ENCODE measurements around the gene TPI1.
A peak's percentile ranks its signal among the peaks of the same experiment; 100 is the strongest.
"Not testable (repeated sequence)": the region's sequence is repeated elsewhere in the genome, so short reads cannot be mapped to it uniquely, and the experiment has no call there.

Gene TPI1

DNA sequence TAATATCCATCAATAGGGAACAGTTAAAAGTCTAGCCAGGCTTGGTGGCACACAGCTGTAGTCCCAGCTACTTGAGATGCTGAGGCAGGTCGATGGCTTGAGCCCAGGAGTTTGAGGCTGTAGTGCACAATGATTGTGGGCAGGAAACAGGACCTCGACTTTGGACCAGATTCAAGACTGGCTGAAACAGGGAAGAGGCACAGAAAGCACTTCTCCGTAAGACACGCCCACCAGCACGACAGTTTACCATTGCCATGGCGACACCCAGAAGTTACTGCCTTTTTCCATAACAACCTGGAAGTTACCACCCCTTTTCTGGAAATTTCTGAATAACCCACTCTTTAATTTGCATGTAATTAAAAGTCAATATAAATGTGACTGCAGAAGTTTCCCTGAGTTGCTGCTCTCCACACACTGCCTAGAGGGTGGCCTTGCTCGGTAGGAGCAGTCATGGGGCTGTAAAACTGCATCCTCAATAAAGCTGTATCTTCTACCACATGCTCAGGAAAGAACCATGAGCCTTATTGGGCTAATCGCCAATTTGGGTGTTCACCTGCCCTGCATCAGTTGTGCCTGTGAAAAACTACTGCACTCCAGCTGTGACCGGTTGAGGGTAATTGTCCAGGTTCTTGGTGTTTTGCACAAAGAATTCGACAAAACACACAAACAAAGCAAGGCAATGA, 32.6 kb downstream of the TPI1 start:
- CTCF ChIA-PET, result interaction anchor here (1.0 to 2.2 kb wide), 6 partner anchors 9 to 65 kb away, joined by 3 to 10 read pairs (median 6); partner anchors contain the start of genes SPSB2 and TPI1
- TF ChIP-seq, protein P1, sequence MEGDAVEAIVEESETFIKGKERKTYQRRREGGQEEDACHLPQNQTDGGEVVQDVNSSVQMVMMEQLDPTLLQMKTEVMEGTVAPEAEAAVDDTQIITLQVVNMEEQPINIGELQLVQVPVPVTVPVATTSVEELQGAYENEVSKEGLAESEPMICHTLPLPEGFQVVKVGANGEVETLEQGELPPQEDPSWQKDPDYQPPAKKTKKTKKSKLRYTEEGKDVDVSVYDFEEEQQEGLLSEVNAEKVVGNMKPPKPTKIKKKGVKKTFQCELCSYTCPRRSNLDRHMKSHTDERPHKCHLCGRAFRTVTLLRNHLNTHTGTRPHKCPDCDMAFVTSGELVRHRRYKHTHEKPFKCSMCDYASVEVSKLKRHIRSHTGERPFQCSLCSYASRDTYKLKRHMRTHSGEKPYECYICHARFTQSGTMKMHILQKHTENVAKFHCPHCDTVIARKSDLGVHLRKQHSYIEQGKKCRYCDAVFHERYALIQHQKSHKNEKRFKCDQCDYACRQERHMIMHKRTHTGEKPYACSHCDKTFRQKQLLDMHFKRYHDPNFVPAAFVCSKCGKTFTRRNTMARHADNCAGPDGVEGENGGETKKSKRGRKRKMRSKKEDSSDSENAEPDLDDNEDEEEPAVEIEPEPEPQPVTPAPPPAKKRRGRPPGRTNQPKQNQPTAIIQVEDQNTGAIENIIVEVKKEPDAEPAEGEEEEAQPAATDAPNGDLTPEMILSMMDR (IDR thresholded peaks at IDR 0.05; ENCODE audit: control extremely low read depth, extremely low read depth, low read depth, missing control alignments), result no peak
- DNase-seq (ENCODE audit: extremely low spot score), result no peak
- POLR2A ChIA-PET, result no interaction called here

DNA sequence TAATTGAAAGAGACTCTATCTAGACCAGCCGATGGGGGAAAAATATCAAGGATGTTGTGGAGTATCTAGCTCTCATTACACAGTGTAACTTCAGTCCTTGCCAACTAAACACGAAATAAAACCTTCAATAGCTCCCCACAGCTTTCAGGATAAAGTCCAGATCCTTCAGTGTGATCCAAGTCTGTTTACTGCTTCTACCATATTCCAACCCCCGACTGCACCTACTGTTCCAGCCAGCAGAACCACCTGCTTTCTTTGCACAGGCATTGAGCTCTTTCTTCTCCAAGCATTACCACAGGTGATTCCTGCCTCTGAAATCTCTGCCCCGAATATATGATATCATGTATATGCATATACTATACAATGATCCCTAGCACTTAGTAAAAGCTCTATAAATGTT, 35.1 kb downstream of the TPI1 start:
- POLR2A ChIA-PET, result interaction anchor here (0.7 to 1.3 kb wide), 3 partner anchors 11 to 35 kb away, joined by 3 to 4 read pairs (median 3); partner anchors contain the start of genes SPSB2 and TPI1
- TF ChIP-seq, protein P1 (IDR thresholded peaks at IDR 0.05; ENCODE audit: control extremely low read depth, extremely low read depth, low read depth, missing control alignments), result no peak
- CTCF ChIA-PET, result interaction anchor here (1.0 to 4.9 kb wide), 7 partner anchors 9 to 206 kb away, joined by 3 to 27 read pairs (median 6); partner anchors contain the start of genes MLF2 and SPSB2
- DNase-seq (ENCODE audit: extremely low spot score), result no peak

- no peak for DNase-seq (ENCODE audit: extremely low spot score)
- ChIA-PET CTCF (interaction anchor here (0.7 to 4.9 kb wide), 5 partner anchors 12 to 68 kb away, joined by 3 to 27 read pairs (median 3); partner anchors contain the start of gene SPSB2), POLR2A (no interaction called here)
- TF ChIP-seq, protein P1 (IDR thresholded peaks at IDR 0.05; ENCODE audit: control extremely low read depth, extremely low read depth, low read depth, missing control alignments), result no peak
Observed at GRCh38 chr12:6903722-6904121, 36.4 kb downstream of the TPI1 start.

GRCh38 chr12:6904280-6905276, 37.2 kb downstream of the TPI1 start, which contains the start of gene LRRC23:
LRRC23 (plus strand) TSS chr12:6904822; CDS start chr12:6905634, 812 bp downstream.
- peak; percentile 95 for DNase-seq (ENCODE audit: extremely low spot score)
- ChIA-PET CTCF (interaction anchor here (0.7 to 5.0 kb wide), 11 partner anchors 13 to 237 kb away, joined by 3 to 35 read pairs (median 5); partner anchors contain the start of genes MLF2 and SPSB2), POLR2A (interaction anchor here (0.6 to 2.3 kb wide), 3 partner anchors 13 to 37 kb away, joined by 3 to 9 read pairs (median 4); partner anchors contain the start of genes SPSB2 and TPI1)
- TF ChIP-seq, protein P1 (IDR thresholded peaks at IDR 0.05; ENCODE audit: control extremely low read depth, extremely low read depth, low read depth, missing control alignments), result no peak

DNA sequence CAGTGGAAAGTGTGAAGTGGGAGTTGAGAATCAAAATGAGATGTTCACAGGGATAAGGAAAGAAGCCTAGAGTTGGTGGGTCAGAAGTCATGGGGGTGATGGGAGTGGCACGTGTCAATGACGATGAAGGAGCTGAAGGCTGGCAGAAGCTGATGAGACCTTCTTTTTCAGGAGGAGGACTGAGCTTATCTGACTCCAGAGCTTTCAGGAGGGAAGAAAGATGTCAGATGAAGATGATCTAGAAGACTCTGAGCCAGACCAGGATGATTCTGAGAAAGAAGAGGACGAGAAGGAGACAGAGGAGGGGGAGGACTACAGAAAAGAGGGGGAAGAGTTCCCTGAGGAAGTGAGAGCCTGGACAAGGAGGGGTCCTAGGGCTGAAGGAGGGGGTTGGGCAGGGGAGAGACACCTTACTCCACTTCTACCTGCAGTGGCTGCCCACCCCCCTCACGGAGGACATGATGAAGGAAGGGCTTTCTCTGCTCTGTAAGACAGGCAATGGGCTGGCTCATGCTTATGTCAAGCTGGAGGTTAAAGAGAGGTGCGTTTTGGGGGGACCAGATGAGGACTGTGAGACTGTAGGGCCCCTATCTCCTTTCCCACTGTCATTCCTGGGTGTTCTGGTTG, 38.2 kb downstream of the TPI1 start:
- POLR2A ChIA-PET, result interaction anchor here (0.5 to 2.3 kb wide), 5 partner anchors 14 to 242 kb away, joined by 3 to 9 read pairs (median 3); partner anchors contain the start of genes SPSB2 and TPI1
- TF ChIP-seq, protein P1 (IDR thresholded peaks at IDR 0.05; ENCODE audit: control extremely low read depth, extremely low read depth, low read depth, missing control alignments), result no peak

GRCh38 chr12:6908141-6908540, 40.8 kb downstream of the TPI1 start:
- not testable (repeated sequence) for DNase-seq (ENCODE audit: extremely low spot score)
- POLR2A ChIA-PET, result interaction anchor here (1.4 kb wide), 1 partner anchor 41 kb away, joined by 3 read pairs; the partner anchor contains the start of gene TPI1
- CTCF ChIA-PET, result interaction anchor here (1.0 to 5.0 kb wide), 8 partner anchors 14 to 57 kb away, joined by 3 to 35 read pairs (median 5); partner anchors contain the start of gene SPSB2

More for the DNA sequence above, 38.2 kb downstream of the TPI1 start:
- no peak for DNase-seq (ENCODE audit: extremely low spot score)
- CTCF ChIA-PET, result interaction anchor here (0.9 to 5.0 kb wide), 9 partner anchors 14 to 236 kb away, joined by 3 to 35 read pairs (median 7); partner anchors contain the start of genes MLF2 and SPSB2
